DND-41 (cell line): ENCODE data around the gene RNF152.
A peak's percentile ranks its signal among the peaks of the same experiment; 100 is the strongest.

ENCODE experiments used
- ATAC-seq: fragments of 200-7000 bp; cut with Tn5 transposase; 3 replicates; pipeline ENCODE4 v1.9.1; 2021; ENCODE audit warnings: low read depth; ENCODE audit not compliant: insufficient read depth
- DNase-seq: peaks from one replicate; pipeline ENCODE4 v3.0.0-alpha.2; 2020
- H2AFZ ChIP-seq: 2 replicates; pipeline ENCODE4 v1.6.0; 2012; ENCODE audit warnings: low read depth, low read length
- H3K27ac ChIP-seq: 2 replicates; pipeline ENCODE4 v1.5.1; 2012; ENCODE audit warnings: low read length, inconsistent platforms
- H3K27me3 ChIP-seq: fragments of 200-600 bp; sonication (generic); 2 replicates; pipeline ENCODE4 v1.6.0; 2012; ENCODE audit warnings: low read length, mild to moderate bottlenecking, inconsistent platforms; ENCODE audit not compliant: insufficient read depth, poor library complexity
- H3K36me3 ChIP-seq: 2 replicates; pipeline ENCODE4 v1.5.1; 2012; ENCODE audit warnings: low read length, inconsistent platforms; ENCODE audit not compliant: insufficient read depth
- H3K4me1 ChIP-seq: 2 replicates; pipeline ENCODE4 v1.5.1; 2012; ENCODE audit warnings: mild to moderate bottlenecking, low read length; ENCODE audit not compliant: insufficient read depth
- H3K4me2 ChIP-seq: 2 replicates; pipeline ENCODE4 v1.6.0; 2012; ENCODE audit warnings: mild to moderate bottlenecking, moderate library complexity, low read length, inconsistent platforms; ENCODE audit not compliant: insufficient read depth
- H3K4me3 ChIP-seq, 2 experiments: fragments of 200-600 bp in 1 of 2; shearing (Covaris generic) in 1 of 2; 2 replicates each; pipeline ENCODE4 v1.5.1; 2012 to 2016; ENCODE audit warnings: inconsistent platforms in 2 of 2, low read length in 2 of 2, mild to moderate bottlenecking in 2 of 2, low read depth in 1 of 2, moderate library complexity in 1 of 2
- H3K79me2 ChIP-seq: 2 replicates; pipeline ENCODE4 v1.6.0; 2012; ENCODE audit warnings: low read length, inconsistent platforms; ENCODE audit not compliant: insufficient read depth
- H3K9ac ChIP-seq: 2 replicates; pipeline ENCODE4 v1.6.0; 2012; ENCODE audit warnings: low read depth, mild to moderate bottlenecking, inconsistent platforms, low read length, moderate library complexity
- H3K9me3 ChIP-seq: 2 replicates; pipeline ENCODE4 v1.5.1; 2012; ENCODE audit warnings: low read length, moderate library complexity, mild to moderate bottlenecking, inconsistent platforms; ENCODE audit not compliant: insufficient read depth, severe bottlenecking
- H4K20me1 ChIP-seq: 2 replicates; pipeline ENCODE4 v1.6.0; 2012; ENCODE audit warnings: low read length; ENCODE audit not compliant: insufficient read depth
- EZH2 ChIP-seq: IDR thresholded peaks from 3 replicates; pipeline ENCODE4 v1.6.1; 2012; ENCODE audit warnings: borderline replicate concordance, low read depth, mild to moderate bottlenecking, moderate library complexity, low read length, inconsistent platforms; ENCODE audit not compliant: severe bottlenecking
- TF ChIP-seq, protein P1 (sequence below): IDR thresholded peaks from 2 replicates; pipeline ENCODE4 v1.5.1; 2012; ENCODE audit warnings: borderline replicate concordance, low read length, moderate library complexity, mild to moderate bottlenecking; ENCODE audit not compliant: poor library complexity, severe bottlenecking; ENCODE audit errors: extremely low read depth

RNF152 gene

GRCh38 chr18:61820882-61821281 is 71.9 kb downstream of the RNF152 start:
- peak; percentile 68; the same call in 2 of the 3 replicates for ATAC-seq
- DNase-seq, result no peak
- peaks cover 30% of the 10 kb centered on the region for H3K4me1 ChIP-seq
- H3K79me2 ChIP-seq, result peaks cover 6% of the 10 kb centered on the region; the same call in 1 of the 2 replicates
- TF ChIP-seq EZH2, result no peak
- TF ChIP-seq, protein P1, sequence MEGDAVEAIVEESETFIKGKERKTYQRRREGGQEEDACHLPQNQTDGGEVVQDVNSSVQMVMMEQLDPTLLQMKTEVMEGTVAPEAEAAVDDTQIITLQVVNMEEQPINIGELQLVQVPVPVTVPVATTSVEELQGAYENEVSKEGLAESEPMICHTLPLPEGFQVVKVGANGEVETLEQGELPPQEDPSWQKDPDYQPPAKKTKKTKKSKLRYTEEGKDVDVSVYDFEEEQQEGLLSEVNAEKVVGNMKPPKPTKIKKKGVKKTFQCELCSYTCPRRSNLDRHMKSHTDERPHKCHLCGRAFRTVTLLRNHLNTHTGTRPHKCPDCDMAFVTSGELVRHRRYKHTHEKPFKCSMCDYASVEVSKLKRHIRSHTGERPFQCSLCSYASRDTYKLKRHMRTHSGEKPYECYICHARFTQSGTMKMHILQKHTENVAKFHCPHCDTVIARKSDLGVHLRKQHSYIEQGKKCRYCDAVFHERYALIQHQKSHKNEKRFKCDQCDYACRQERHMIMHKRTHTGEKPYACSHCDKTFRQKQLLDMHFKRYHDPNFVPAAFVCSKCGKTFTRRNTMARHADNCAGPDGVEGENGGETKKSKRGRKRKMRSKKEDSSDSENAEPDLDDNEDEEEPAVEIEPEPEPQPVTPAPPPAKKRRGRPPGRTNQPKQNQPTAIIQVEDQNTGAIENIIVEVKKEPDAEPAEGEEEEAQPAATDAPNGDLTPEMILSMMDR, result no peak
- H3K9me3 ChIP-seq, result no peaks in the 10 kb centered on the region
- no peak overlapping the region for H2AFZ ChIP-seq
- H3K27me3 ChIP-seq, result no peaks in the 10 kb centered on the region
- H3K9ac ChIP-seq, result no peak overlapping the region
- peak overlapping the region; percentile 34; the same call in 1 of the 2 replicates for H3K27ac ChIP-seq
- peaks cover 6% of the 10 kb centered on the region for H3K36me3 ChIP-seq
- no peaks in the 10 kb centered on the region; the same call in 1 of the 2 replicates for H4K20me1 ChIP-seq
- no peak overlapping the region for H3K4me2 ChIP-seq
- no peak overlapping the region for H3K4me3 ChIP-seq

- no peak overlapping the region for H3K4me2 ChIP-seq
- ATAC-seq, result no peak
Measured at GRCh38 chr18:61817086-61817485, 75.7 kb downstream of the RNF152 start.

DNA sequence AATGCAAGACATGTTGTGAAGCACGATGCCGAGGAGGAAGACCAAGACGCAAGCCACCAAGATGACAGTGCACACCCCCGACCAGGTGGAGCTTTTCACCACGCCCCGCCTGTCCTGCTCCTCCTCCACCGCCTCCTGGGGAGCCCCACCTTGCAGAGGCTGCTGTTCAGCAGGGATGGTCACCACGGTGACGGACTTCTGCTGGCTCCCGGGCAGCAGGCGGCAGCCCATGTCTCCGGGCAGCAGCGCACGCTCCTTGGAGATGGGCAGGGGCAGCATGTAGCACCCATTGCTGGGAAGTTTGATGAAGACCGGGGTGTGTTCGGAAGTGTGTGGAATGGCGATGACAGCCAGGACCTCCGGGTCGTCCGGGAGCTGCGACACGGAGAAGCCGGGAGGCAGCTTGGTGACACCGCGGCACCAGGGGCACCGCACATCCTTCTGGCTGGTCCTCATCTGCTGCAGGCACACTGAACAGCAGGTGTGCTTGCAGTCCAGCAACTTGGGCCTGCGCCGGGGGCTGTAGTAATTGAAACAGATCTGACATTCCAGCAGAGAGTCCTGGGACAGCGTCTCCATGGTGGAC is 76.8 kb downstream of the RNF152 start:
- peaks cover 29% of the 10 kb centered on the region for H3K36me3 ChIP-seq
- no peak overlapping the region for H3K27ac ChIP-seq
- H3K27me3 ChIP-seq, result no peaks in the 10 kb centered on the region
- H4K20me1 ChIP-seq, result no peaks in the 10 kb centered on the region; the same call in 1 of the 2 replicates
- TF ChIP-seq EZH2, result no peak
- TF ChIP-seq, protein P1, result no peak
- no peak for DNase-seq
- H3K4me3 ChIP-seq, result no peak overlapping the region
- no peak overlapping the region for H3K4me2 ChIP-seq
- H3K9ac ChIP-seq, result no peak overlapping the region
- peaks cover 5% of the 10 kb centered on the region for H3K4me1 ChIP-seq
- no peak overlapping the region for H2AFZ ChIP-seq
- H3K9me3 ChIP-seq, result no peaks in the 10 kb centered on the region
- ATAC-seq, result no peak
- peaks cover 6% of the 10 kb centered on the region; the same call in 1 of the 2 replicates for H3K79me2 ChIP-seq

More at GRCh38 chr18:61817086-61817485, 75.7 kb downstream of the RNF152 start:
- Histone ChIP-seq H3K27me3 (no peaks in the 10 kb centered on the region), H3K27ac (no peak overlapping the region), H3K9me3 (no peaks in the 10 kb centered on the region), H3K4me3 (no peak overlapping the region), H3K36me3 (peaks cover 29% of the 10 kb centered on the region), H3K79me2 (peaks cover 6% of the 10 kb centered on the region; the same call in 1 of the 2 replicates), H4K20me1 (no peaks in the 10 kb centered on the region; the same call in 1 of the 2 replicates), H3K4me1 (peaks cover 16% of the 10 kb centered on the region), H3K9ac (no peak overlapping the region), H2AFZ (no peak overlapping the region)
- no peak for DNase-seq
- TF ChIP-seq, protein P1, result no peak
- TF ChIP-seq EZH2, result no peak
